Ishikawa (cell line): Measurements from ENCODE around the gene RXRA.

ENCODE experiments used
- EP300 ChIP-seq: IDR thresholded peaks from 2 replicates; pipeline ENCODE4 v1.6.1; 2012; ENCODE audit warnings: borderline replicate concordance
- TCF12 ChIP-seq: IDR thresholded peaks from 2 replicates; pipeline ENCODE4 v1.6.1; 2012; ENCODE audit warnings: low read depth
- ZBTB7A ChIP-seq: IDR thresholded peaks from 2 replicates; pipeline ENCODE4 v1.6.1; 2012; ENCODE audit warnings: low read depth

DNA sequence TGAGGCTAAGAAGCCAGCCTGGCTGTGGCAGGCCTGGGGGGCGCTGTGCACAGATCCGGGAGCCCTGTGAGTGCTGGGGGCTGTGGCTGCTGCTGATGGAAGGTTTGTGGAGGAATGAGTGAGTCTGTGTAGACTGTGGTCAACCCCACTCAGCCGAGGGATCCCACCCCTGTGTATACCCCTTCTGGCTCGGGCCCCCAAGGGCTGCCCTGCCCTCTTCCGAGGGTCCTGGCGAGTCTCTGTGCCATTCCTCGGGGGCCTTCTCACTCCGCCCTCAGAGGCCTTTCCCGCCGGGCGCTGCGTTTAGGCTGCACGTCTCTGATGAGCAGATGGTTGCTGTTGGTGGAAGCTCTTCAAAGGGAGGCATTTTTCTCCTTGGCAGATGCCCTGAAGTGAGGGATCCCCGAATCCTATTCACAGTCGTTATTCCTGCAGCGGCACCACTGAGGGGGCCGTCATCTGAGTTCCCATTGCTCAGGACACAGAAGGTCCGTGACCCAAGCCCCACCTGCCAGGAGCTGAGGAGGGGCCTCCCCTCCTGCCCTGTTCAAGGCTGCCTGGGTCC is 94.1 kb downstream of the RXRA start:
- no peak for TF ChIP-seq ZBTB7A
- no peak for TF ChIP-seq EP300
- no peak for TF ChIP-seq TCF12
